ENCODE data around the gene FUT3.

DNA sequence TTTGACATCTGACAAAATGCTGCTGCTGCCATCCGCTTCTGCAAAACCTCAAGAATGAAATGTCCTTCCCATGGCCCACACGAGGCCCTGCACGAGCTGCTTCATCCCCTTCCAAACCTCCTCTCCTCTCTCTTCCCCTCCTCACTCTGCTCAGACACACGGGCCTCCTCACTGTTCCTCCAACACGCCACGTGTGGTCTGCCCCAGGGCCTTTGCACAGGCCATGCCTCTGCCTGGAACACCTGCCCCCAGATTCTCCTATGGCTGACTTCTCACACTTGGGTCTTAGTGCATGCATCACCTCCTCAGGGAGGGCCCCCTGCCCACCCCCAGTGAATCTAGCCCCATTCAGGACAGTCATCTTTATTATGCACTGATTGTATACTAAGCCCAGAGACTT lies 30.5 kb downstream of the FUT3 start:
- TF ChIP-seq RXRA (IDR thresholded peaks at IDR 0.05; ENCODE audit: borderline replicate concordance, low read depth): no peak
- TF ChIP-seq USF1 (IDR thresholded peaks at IDR 0.05; ENCODE audit: borderline replicate concordance, low read depth): no peak
- no peak for TF ChIP-seq CTCF (IDR thresholded peaks at IDR 0.05)
- TF ChIP-seq, protein P1, sequence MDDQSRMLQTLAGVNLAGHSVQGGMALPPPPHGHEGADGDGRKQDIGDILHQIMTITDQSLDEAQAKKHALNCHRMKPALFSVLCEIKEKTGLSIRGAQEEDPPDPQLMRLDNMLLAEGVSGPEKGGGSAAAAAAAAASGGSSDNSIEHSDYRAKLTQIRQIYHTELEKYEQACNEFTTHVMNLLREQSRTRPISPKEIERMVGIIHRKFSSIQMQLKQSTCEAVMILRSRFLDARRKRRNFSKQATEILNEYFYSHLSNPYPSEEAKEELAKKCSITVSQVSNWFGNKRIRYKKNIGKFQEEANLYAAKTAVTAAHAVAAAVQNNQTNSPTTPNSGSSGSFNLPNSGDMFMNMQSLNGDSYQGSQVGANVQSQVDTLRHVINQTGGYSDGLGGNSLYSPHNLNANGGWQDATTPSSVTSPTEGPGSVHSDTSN (IDR thresholded peaks at IDR 0.05): no peak
- TF ChIP-seq MAX (IDR thresholded peaks at IDR 0.05; ENCODE audit: low read depth): no peak
- TF ChIP-seq, protein P2, sequence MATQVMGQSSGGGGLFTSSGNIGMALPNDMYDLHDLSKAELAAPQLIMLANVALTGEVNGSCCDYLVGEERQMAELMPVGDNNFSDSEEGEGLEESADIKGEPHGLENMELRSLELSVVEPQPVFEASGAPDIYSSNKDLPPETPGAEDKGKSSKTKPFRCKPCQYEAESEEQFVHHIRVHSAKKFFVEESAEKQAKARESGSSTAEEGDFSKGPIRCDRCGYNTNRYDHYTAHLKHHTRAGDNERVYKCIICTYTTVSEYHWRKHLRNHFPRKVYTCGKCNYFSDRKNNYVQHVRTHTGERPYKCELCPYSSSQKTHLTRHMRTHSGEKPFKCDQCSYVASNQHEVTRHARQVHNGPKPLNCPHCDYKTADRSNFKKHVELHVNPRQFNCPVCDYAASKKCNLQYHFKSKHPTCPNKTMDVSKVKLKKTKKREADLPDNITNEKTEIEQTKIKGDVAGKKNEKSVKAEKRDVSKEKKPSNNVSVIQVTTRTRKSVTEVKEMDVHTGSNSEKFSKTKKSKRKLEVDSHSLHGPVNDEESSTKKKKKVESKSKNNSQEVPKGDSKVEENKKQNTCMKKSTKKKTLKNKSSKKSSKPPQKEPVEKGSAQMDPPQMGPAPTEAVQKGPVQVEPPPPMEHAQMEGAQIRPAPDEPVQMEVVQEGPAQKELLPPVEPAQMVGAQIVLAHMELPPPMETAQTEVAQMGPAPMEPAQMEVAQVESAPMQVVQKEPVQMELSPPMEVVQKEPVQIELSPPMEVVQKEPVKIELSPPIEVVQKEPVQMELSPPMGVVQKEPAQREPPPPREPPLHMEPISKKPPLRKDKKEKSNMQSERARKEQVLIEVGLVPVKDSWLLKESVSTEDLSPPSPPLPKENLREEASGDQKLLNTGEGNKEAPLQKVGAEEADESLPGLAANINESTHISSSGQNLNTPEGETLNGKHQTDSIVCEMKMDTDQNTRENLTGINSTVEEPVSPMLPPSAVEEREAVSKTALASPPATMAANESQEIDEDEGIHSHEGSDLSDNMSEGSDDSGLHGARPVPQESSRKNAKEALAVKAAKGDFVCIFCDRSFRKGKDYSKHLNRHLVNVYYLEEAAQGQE (IDR thresholded peaks at IDR 0.05; ENCODE audit: low read depth, low read length): no peak
- no peak for TF ChIP-seq POLR2AphosphoS5 (IDR thresholded peaks at IDR 0.05; ENCODE audit: low read depth, low read length)
- no peak for TF ChIP-seq RFX5 (IDR thresholded peaks at IDR 0.05; ENCODE audit: low read length)
- no peak for TF ChIP-seq SMC3 (IDR thresholded peaks at IDR 0.05; ENCODE audit: low read depth, low read length)
- no peak for TF ChIP-seq RAD21 (IDR thresholded peaks at IDR 0.05; ENCODE audit: low read length)
